ENCODE measurements around the gene MATK.
"Not testable (repeated sequence)": the region's sequence is repeated elsewhere in the genome, so short reads cannot be mapped to it uniquely, and the experiment has no call there.

MATK gene

GRCh38 chr19:3816148-3816547 lies 30.0 kb upstream of the MATK start:
- not testable (repeated sequence) for DNase-seq (ENCODE audit: low spot score)

GRCh38 chr19:3814648-3815047 lies 28.5 kb upstream of the MATK start:
- DNase-seq (ENCODE audit: low spot score) = no peak

- DNase-seq (ENCODE audit: low spot score) = peak; percentile 18
Observed at GRCh38 chr19:3813473-3814392, 27.6 kb upstream of the MATK start.

GRCh38 chr19:3810708-3811355 lies 24.7 kb upstream of the MATK start:
- no peak for DNase-seq (ENCODE audit: low spot score)

- no peak for DNase-seq (ENCODE audit: low spot score)
Observed at GRCh38 chr19:3809881-3810707, 23.9 kb upstream of the MATK start.

- DNase-seq (ENCODE audit: low spot score) = no peak
Observed at GRCh38 chr19:3808420-3809143, 22.4 kb upstream of the MATK start.

- DNase-seq (ENCODE audit: low spot score) = no peak
Observed at GRCh38 chr19:3807574-3808354, 21.6 kb upstream of the MATK start.

- DNase-seq (ENCODE audit: low spot score) = no peak
Observed at GRCh38 chr19:3807131-3807480, 20.9 kb upstream of the MATK start.

- no peak for DNase-seq (ENCODE audit: low spot score)
Observed at GRCh38 chr19:3805859-3806258, 19.7 kb upstream of the MATK start.

- no peak for DNase-seq (ENCODE audit: low spot score)
Observed at GRCh38 chr19:3804429-3804828, 18.2 kb upstream of the MATK start.

- no peak for DNase-seq (ENCODE audit: low spot score)
Observed at GRCh38 chr19:3803986-3804385, 17.8 kb upstream of the MATK start.

GRCh38 chr19:3803114-3803888 lies 17.1 kb upstream of the MATK start:
- DNase-seq (ENCODE audit: low spot score) = no peak

GRCh38 chr19:3801412-3802096 lies 15.4 kb upstream of the MATK start:
- peak; percentile 56 for DNase-seq (ENCODE audit: low spot score)

- DNase-seq (ENCODE audit: low spot score) = no peak
Observed at GRCh38 chr19:3800996-3801395, 14.8 kb upstream of the MATK start.

- peak; percentile 54 for DNase-seq (ENCODE audit: low spot score)
Observed at GRCh38 chr19:3798137-3798536, 12.0 kb upstream of the MATK start.

GRCh38 chr19:3796358-3796757 lies 10.2 kb upstream of the MATK start:
- DNase-seq (ENCODE audit: low spot score) = no peak

GRCh38 chr19:3793799-3794198 lies 7.6 kb upstream of the MATK start:
- DNase-seq (ENCODE audit: low spot score) = no peak

GRCh38 chr19:3792114-3792513 lies 5.9 kb upstream of the MATK start:
- DNase-seq (ENCODE audit: low spot score) = no peak

GRCh38 chr19:3790941-3791340 lies 4.8 kb upstream of the MATK start:
- no peak for DNase-seq (ENCODE audit: low spot score)
